ENCODE measurements around the gene TASP1. TPM values are rescaled to one million over a fixed set of nuclear protein-coding genes. Genes with fewer than 3 reads are reported as not detected.

The TASP1 gene
- total RNA-seq, 2 experiments from 2014 or later = 9.5 to 10.5 TPM

DNA sequence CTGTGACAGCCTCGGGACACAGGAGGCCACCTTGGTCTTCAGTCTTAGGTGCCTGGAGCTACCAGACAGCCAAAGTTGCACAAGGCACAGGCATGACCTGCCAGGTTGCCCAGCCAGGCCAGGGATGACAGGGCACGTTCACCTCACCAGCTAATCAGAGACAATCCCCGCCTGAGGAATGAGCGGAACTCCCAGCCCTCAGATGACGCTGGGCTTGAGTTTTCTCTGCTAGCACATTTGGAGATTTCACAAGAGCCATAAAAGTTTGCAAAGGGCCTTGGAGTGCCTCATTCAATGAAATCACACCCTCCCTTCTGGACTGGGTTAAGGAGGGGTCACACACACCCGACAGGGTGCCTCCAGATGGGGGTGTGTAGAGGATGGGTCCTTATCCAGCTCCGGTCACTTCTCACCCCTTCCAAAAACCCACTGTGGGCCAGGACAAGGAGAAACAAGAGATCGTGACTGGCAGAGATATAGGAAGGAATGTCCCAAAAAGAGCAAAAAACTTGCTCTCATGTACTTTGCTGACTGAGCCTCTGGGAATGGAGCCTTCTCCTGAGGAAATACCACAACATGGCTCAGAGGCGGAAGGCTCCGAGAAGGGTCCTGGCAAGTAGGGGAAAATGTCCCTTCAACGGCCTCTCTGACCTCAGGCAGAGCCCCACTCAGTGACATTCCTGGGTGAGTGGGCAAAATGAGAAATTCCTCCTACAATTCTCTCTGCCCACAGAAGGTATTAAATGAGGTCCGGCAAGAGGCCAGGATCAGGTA, 296.1 kb downstream of the TASP1 start:
- H3K36me3 Mint-ChIP-seq (ENCODE audit: low read depth) = no peaks in the 10 kb centered on the region

GRCh38 chr20:13341737-13342393, 296.9 kb downstream of the TASP1 start:
- Mint-ChIP-seq H3K36me3 (ENCODE audit: low read depth) (no peaks in the 10 kb centered on the region), H3K4me3 (no peak overlapping the region), H3K27ac (no peak overlapping the region), H3K9me3 (no peaks in the 10 kb centered on the region), H3K4me1 (no peaks in the 10 kb centered on the region), H3K27me3 (no peaks in the 10 kb centered on the region)
- ChIA-PET POLR2A (no interaction called here), CTCF (interaction anchor here (1.1 kb wide), 1 partner anchor 18 kb away, joined by 3 read pairs; no protein-coding TSS in a partner anchor)
- DNase-seq = no peak

More for the DNA sequence above, 296.1 kb downstream of the TASP1 start:
- no peak overlapping the region for H3K27ac Mint-ChIP-seq
- H3K27me3 Mint-ChIP-seq = no peaks in the 10 kb centered on the region
- no peak overlapping the region for H3K4me3 Mint-ChIP-seq
- no peaks in the 10 kb centered on the region for H3K9me3 Mint-ChIP-seq
- no peaks in the 10 kb centered on the region for H3K4me1 Mint-ChIP-seq
- POLR2A ChIA-PET = no interaction called here
- no peak for DNase-seq
- CTCF ChIA-PET = interaction anchor here (1.1 kb wide), 1 partner anchor 18 kb away, joined by 3 read pairs; no protein-coding TSS in a partner anchor

DNA sequence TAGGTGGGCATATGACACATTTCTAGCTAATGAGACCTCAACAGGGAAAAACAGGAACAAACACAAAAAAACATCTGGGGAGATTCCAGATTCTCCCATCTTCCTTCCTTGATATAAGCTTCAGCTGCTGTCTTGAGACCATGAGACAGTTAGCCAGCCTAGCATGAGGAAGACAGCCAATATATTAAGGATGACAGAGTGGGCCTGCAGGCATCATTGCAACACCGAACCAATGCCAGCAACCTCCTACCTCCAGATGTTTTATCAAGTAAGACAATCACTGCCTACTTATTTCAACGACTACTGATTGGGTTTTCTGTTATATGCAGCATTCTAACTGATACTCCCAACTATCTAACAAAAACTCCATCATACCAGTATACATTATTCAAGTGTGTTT, 298.6 kb downstream of the TASP1 start:
- Mint-ChIP-seq H3K4me3 (no peak overlapping the region), H3K27ac (no peak overlapping the region), H3K27me3 (no peaks in the 10 kb centered on the region), H3K4me1 (no peaks in the 10 kb centered on the region), H3K36me3 (ENCODE audit: low read depth) (no peaks in the 10 kb centered on the region), H3K9me3 (no peaks in the 10 kb centered on the region)
- no peak for DNase-seq
- CTCF ChIA-PET = interaction anchor here (1.5 kb wide), 1 partner anchor 37 kb away, joined by 3 read pairs; no protein-coding TSS in a partner anchor
- POLR2A ChIA-PET = no interaction called here

Other genes starting within 250 kb of the TASP1 start
- gene ESF1, start 146.0 kb upstream of the TASP1 start, total RNA-seq = 10 to 100 TPM; 12.4 to 12.7 TPM
- 10 to 100 TPM; 21.2 to 25.4 TPM for gene NDUFAF5, start 146.1 kb upstream of the TASP1 start, total RNA-seq

All from activated CD4-positive, alpha-beta T cell treated with anti-CD3 and anti-CD28 coated beads, Interleukin-2, amount 10 ng/mL, durations not matched to agents 7 days and 5 days (primary cell).